Natural killer cell (primary cell): ENCODE measurements around the gene NEURL1B. TPM values are rescaled to one million over a fixed set of nuclear protein-coding genes. Genes with fewer than 3 reads are reported as not detected.

ENCODE experiments used
- ATAC-seq, 3 donors: fragments of 150-1000 bp in 2 of 3; fragments of 200-7000 bp in 1 of 3; cut with Tn5 transposase; 1 replicate in 1 of 3; 2 replicates in 2 of 3; pipeline ENCODE4 v1.10.0; 2021; ENCODE audit warnings: mild to moderate bottlenecking in 2 of 3, moderate library complexity in 2 of 3
- DNase-seq, 2 donors: peaks; one replicate each; pipeline versions ENCODE4 v3.0.0 to v3.0.0-alpha.2; 2013 to 2021; ENCODE audit warnings: mixed read lengths in 1 of 2
- H3K27ac ChIP-seq: one replicate; pipeline ENCODE4 v1.5.1; 2013; ENCODE audit warnings: mild to moderate bottlenecking, low read length
- H3K27me3 ChIP-seq: one replicate; pipeline ENCODE4 v1.6.1; 2013; ENCODE audit warnings: low read length; ENCODE audit not compliant: control insufficient read depth, insufficient read depth
- H3K36me3 ChIP-seq: one replicate; pipeline ENCODE4 v1.6.1; 2013; ENCODE audit warnings: low read length; ENCODE audit not compliant: control insufficient read depth, insufficient read depth
- H3K4me1 ChIP-seq: one replicate; pipeline ENCODE4 v1.6.1; 2013; ENCODE audit warnings: low read length; ENCODE audit not compliant: control insufficient read depth, insufficient read depth
- H3K4me3 ChIP-seq: one replicate; pipeline ENCODE4 v1.5.1; 2013; ENCODE audit warnings: low read length
- H3K9me3 ChIP-seq: one replicate; pipeline ENCODE4 v1.6.1; 2013; ENCODE audit warnings: low read length; ENCODE audit not compliant: control insufficient read depth, insufficient read depth
- H3K27ac Mint-ChIP-seq, 2 donors: one replicate each; pipeline ENCODE4 v1.8.0; 2022; ENCODE audit warnings: mild to moderate bottlenecking in 2 of 2, mixed read lengths in 2 of 2, moderate library complexity in 1 of 2
- H3K27me3 Mint-ChIP-seq, 2 donors: one replicate each; pipeline ENCODE4 v1.8.0; 2022; ENCODE audit warnings: low read depth in 2 of 2, mixed read lengths in 2 of 2
- H3K36me3 Mint-ChIP-seq: one replicate; pipeline ENCODE4 v1.8.0; 2022; ENCODE audit warnings: mixed read lengths
- H3K4me1 Mint-ChIP-seq, 2 donors: one replicate each; pipeline ENCODE4 v1.8.0; 2022; ENCODE audit warnings: mixed read lengths in 2 of 2
- H3K4me3 Mint-ChIP-seq: one replicate; pipeline ENCODE4 v1.8.0; 2022; ENCODE audit warnings: mild to moderate bottlenecking, moderate library complexity, mixed read lengths
- H3K9me3 Mint-ChIP-seq, 2 donors: one replicate each; pipeline ENCODE4 v1.8.0; 2022; ENCODE audit warnings: mixed read lengths in 2 of 2
- WGBS: methylation state at CpG from one replicate; pipeline ENCODE4 v1.1.7; 2013; ENCODE audit warnings: missing lambda C conversion rate; ENCODE audit not compliant: insufficient coverage; 5-methylcytosine and 5-hydroxymethylcytosine counted together
- intact Hi-C: fragments of 100-400 bp; cut with micrococcal nuclease; formaldehyde crosslinking; loops from one replicate; pipeline ENCODE4 v1.14.2; 2022
- total RNA-seq, 4 donors: library from RNA; stranded (reverse); fragments of 120-200 nt in 1 of 4; gene quantifications; one replicate each; pipeline versions ENCODE4 v1.2.3 to v1.2.4, GENCODE V29; 2013 to 2022
- TF ChIP-seq, protein P1 (sequence below): fragments of 200-600 bp; IDR thresholded peaks from one replicate; pipeline ENCODE4 v1.8.0; 2022; ENCODE audit warnings: antibody characterized with exemption

The NEURL1B gene
- total RNA-seq, 3 donors from 2014 or later (not counting 1 experiment from before 2014, with no cell fraction given) = 0.28 to 0.54 (median 0.45) TPM

- Mint-ChIP-seq H3K9me3 (no peaks in the 10 kb centered on the region), H3K36me3 (no peaks in the 10 kb centered on the region), H3K4me1 (no peaks in the 10 kb centered on the region), H3K27ac (no peak overlapping the region), H3K4me3 (no peak overlapping the region), H3K27me3 (peaks cover 24% of the 10 kb centered on the region in 2 donors)
- H3K27ac ChIP-seq = no peak overlapping the region
- no peaks in the 10 kb centered on the region for H3K27me3 ChIP-seq
- H3K36me3 ChIP-seq = no peaks in the 10 kb centered on the region
- no peaks in the 10 kb centered on the region for H3K4me1 ChIP-seq
- DNase-seq = no peak
- no peak for ATAC-seq
- intact Hi-C loops = no loop called here
- WGBS = 88% methylated on average over 17 of the region's 17 CpGs
- no peak overlapping the region for H3K4me3 ChIP-seq
- TF ChIP-seq, protein P1, sequence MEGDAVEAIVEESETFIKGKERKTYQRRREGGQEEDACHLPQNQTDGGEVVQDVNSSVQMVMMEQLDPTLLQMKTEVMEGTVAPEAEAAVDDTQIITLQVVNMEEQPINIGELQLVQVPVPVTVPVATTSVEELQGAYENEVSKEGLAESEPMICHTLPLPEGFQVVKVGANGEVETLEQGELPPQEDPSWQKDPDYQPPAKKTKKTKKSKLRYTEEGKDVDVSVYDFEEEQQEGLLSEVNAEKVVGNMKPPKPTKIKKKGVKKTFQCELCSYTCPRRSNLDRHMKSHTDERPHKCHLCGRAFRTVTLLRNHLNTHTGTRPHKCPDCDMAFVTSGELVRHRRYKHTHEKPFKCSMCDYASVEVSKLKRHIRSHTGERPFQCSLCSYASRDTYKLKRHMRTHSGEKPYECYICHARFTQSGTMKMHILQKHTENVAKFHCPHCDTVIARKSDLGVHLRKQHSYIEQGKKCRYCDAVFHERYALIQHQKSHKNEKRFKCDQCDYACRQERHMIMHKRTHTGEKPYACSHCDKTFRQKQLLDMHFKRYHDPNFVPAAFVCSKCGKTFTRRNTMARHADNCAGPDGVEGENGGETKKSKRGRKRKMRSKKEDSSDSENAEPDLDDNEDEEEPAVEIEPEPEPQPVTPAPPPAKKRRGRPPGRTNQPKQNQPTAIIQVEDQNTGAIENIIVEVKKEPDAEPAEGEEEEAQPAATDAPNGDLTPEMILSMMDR = no peak
- H3K9me3 ChIP-seq = no peaks in the 10 kb centered on the region
Measured at GRCh38 chr5:172733131-172733973, 92.3 kb downstream of the NEURL1B start.

- no peak overlapping the region for H3K4me3 Mint-ChIP-seq
- TF ChIP-seq, protein P1 = no peak
- 82% methylated on average over 3 of the region's 4 CpGs for WGBS
- no peaks in the 10 kb centered on the region for H3K9me3 Mint-ChIP-seq
- H3K4me1 Mint-ChIP-seq = no peaks in the 10 kb centered on the region
- no peak overlapping the region for H3K27ac Mint-ChIP-seq
- Histone ChIP-seq H3K4me1 (no peaks in the 10 kb centered on the region), H3K4me3 (no peak overlapping the region), H3K27ac (no peak overlapping the region), H3K27me3 (no peaks in the 10 kb centered on the region), H3K36me3 (no peaks in the 10 kb centered on the region), H3K9me3 (no peaks in the 10 kb centered on the region)
- intact Hi-C loops = no loop called here
- DNase-seq (no peak), ATAC-seq (no peak)
- H3K36me3 Mint-ChIP-seq = no peaks in the 10 kb centered on the region
- H3K27me3 Mint-ChIP-seq = peaks cover 17 to 18% of the 10 kb centered on the region in 2 donors
Measured at GRCh38 chr5:172733974-172734346, 92.9 kb downstream of the NEURL1B start.

GRCh38 chr5:172735141-172735831, 94.2 kb downstream of the NEURL1B start:
- no peaks in the 10 kb centered on the region for H3K36me3 Mint-ChIP-seq
- Histone ChIP-seq H3K4me1 (no peaks in the 10 kb centered on the region), H3K27me3 (no peaks in the 10 kb centered on the region), H3K4me3 (no peak overlapping the region), H3K9me3 (no peaks in the 10 kb centered on the region), H3K36me3 (no peaks in the 10 kb centered on the region), H3K27ac (no peak overlapping the region)
- no peaks in the 10 kb centered on the region for H3K9me3 Mint-ChIP-seq
- ATAC-seq (no peak), DNase-seq (no peak)
- H3K27ac Mint-ChIP-seq = no peak overlapping the region
- TF ChIP-seq, protein P1 = no peak
- no peaks in the 10 kb centered on the region for H3K4me1 Mint-ChIP-seq
- peaks cover 13 to 21% of the 10 kb centered on the region in 2 donors for H3K27me3 Mint-ChIP-seq
- no peak overlapping the region for H3K4me3 Mint-ChIP-seq
- intact Hi-C loops = no loop called here
- 88% methylated on average over 12 of the region's 12 CpGs for WGBS
